ENCODE measurements around the gene KCNB1. TPM values are rescaled to one million over a fixed set of nuclear protein-coding genes. Genes with fewer than 3 reads are reported as not detected.

KCNB1 gene
- total RNA-seq, 4 donors from 2014 or later: 1.9 to 5.6 (median 2.3) TPM

GRCh38 chr20:49490689-49491088 lies 8.2 kb upstream of the KCNB1 start:
- Histone ChIP-seq H3K27me3 (peaks cover 34% of the 10 kb centered on the region), H3K4me3 (no peak overlapping the region), H3K9me3 (no peaks in the 10 kb centered on the region), H3K36me3 (no peaks in the 10 kb centered on the region), H3K27ac (no peak overlapping the region), H3K4me1 (no peaks in the 10 kb centered on the region)
- intact Hi-C loops (cut with DNase I; ENCODE audit: low total_unique reads) (no loop called here), in situ Hi-C loops (cut with MboI; ENCODE audit: low pct_ligation_motif_present in 1 of 4, low pct_unique_long_range_greater_than_20kb in 1 of 4, low sequenced_read_pairs in 3 of 4) (no loop called here)
- no peak for DNase-seq
- 40 to 85% methylated on average over 1 of the region's 1 CpG for WGBS, 2 donors (ENCODE audit: low coverage in 1 of 2)
- no peak for TF ChIP-seq POLR2A (IDR thresholded peaks at IDR 0.05)
- no peak for TF ChIP-seq EP300 (IDR thresholded peaks at IDR 0.05; ENCODE audit: low read depth)
- no peak for TF ChIP-seq CTCF (IDR thresholded peaks at IDR 0.05)
- TF ChIP-seq POLR2AphosphoS5 (IDR thresholded peaks at IDR 0.05): no peak

- in situ Hi-C loops (cut with MboI; ENCODE audit: low pct_ligation_motif_present in 1 of 4, low pct_unique_long_range_greater_than_20kb in 1 of 4, low sequenced_read_pairs in 3 of 4): loop anchor here in 3 of 4 donors (10.0 kb wide), 2 partner anchors 105 to 155 kb away; no protein-coding TSS in a partner anchor
- intact Hi-C loops (cut with DNase I; ENCODE audit: low total_unique reads): no loop called here
- no peaks in the 10 kb centered on the region for H3K9me3 ChIP-seq
- H3K4me3 ChIP-seq: no peak overlapping the region
- H3K4me1 ChIP-seq: peaks cover 0 to 2% (median under 1%) of the 10 kb centered on the region in 4 donors
- TF ChIP-seq CTCF (IDR thresholded peaks at IDR 0.05): no peak
- no peak for TF ChIP-seq EP300 (IDR thresholded peaks at IDR 0.05; ENCODE audit: low read depth)
- no peak overlapping the region for H3K27ac ChIP-seq
- 88 to 90% methylated on average over 4 to 5 of the region's 5 CpGs for WGBS, 2 donors (ENCODE audit: low coverage in 1 of 2)
- H3K27me3 ChIP-seq: peaks cover 44% of the 10 kb centered on the region
- DNase-seq: no peak
- H3K36me3 ChIP-seq: no peaks in the 10 kb centered on the region
These were observed 7.2 kb upstream of the KCNB1 start for GRCh38 chr20:49489688-49490087.

- intact Hi-C loops (cut with DNase I; ENCODE audit: low total_unique reads): no loop called here
- in situ Hi-C loops (cut with MboI; ENCODE audit: low pct_ligation_motif_present in 1 of 4, low pct_unique_long_range_greater_than_20kb in 1 of 4, low sequenced_read_pairs in 3 of 4): loop anchor here in 3 of 4 donors (10.0 kb wide), 2 partner anchors 101 to 151 kb away; no protein-coding TSS in a partner anchor
- Histone ChIP-seq H3K27me3 (peaks cover 71% of the 10 kb centered on the region), H3K36me3 (no peaks in the 10 kb centered on the region), H3K4me3 (no peak overlapping the region), H3K27ac (no peak overlapping the region), H3K4me1 (peaks cover 2 to 15% (median 11%) of the 10 kb centered on the region in 4 donors), H3K9me3 (no peaks in the 10 kb centered on the region)
- TF ChIP-seq CTCF (IDR thresholded peaks at IDR 0.05): no peak
- TF ChIP-seq POLR2A (IDR thresholded peaks at IDR 0.05): no peak
- TF ChIP-seq POLR2AphosphoS5 (IDR thresholded peaks at IDR 0.05): no peak
- TF ChIP-seq EP300 (IDR thresholded peaks at IDR 0.05; ENCODE audit: low read depth): no peak
- no peak for DNase-seq
These were observed 3.6 kb upstream of the KCNB1 start for GRCh38 chr20:49486064-49486463.

GRCh38 chr20:49485563-49485962 lies 3.1 kb upstream of the KCNB1 start:
- intact Hi-C loops (cut with DNase I; ENCODE audit: low total_unique reads): loop anchor here (2.0 kb wide), 1 partner anchor 151 kb away; no protein-coding TSS in a partner anchor
- DNase-seq: no peak
- H3K4me3 ChIP-seq: no peak overlapping the region
- 64 to 68% methylated on average over 1 of the region's 1 CpG for WGBS, 2 donors (ENCODE audit: low coverage in 1 of 2)
- H3K4me1 ChIP-seq: peaks cover 2 to 15% (median 11%) of the 10 kb centered on the region in 4 donors
- TF ChIP-seq EP300 (IDR thresholded peaks at IDR 0.05; ENCODE audit: low read depth): no peak
- TF ChIP-seq POLR2A (IDR thresholded peaks at IDR 0.05): no peak
- TF ChIP-seq POLR2AphosphoS5 (IDR thresholded peaks at IDR 0.05): no peak
- TF ChIP-seq CTCF (IDR thresholded peaks at IDR 0.05): no peak
- H3K36me3 ChIP-seq: no peaks in the 10 kb centered on the region
- peaks cover 68% of the 10 kb centered on the region for H3K27me3 ChIP-seq
- in situ Hi-C loops (cut with MboI; ENCODE audit: low pct_ligation_motif_present in 1 of 4, low pct_unique_long_range_greater_than_20kb in 1 of 4, low sequenced_read_pairs in 3 of 4): loop anchor here in 3 of 4 donors (10.0 kb wide), 2 partner anchors 101 to 151 kb away; no protein-coding TSS in a partner anchor
- no peaks in the 10 kb centered on the region for H3K9me3 ChIP-seq
- H3K27ac ChIP-seq: no peak overlapping the region

Data from transverse colon (tissue), 4 donors.